GM12878 (cell line): Measurements from ENCODE around the gene IFI27L2. TPM values are rescaled to one million over a fixed set of nuclear protein-coding genes. Genes with fewer than 3 reads are reported as not detected.

Experiments used
- ATAC-seq: fragments of 200-7000 bp; cut with Tn5 transposase; 3 replicates; pipeline ENCODE4 v1.9.1; 2020; ENCODE audit warnings: mild to moderate bottlenecking, moderate library complexity
- BruUV-seq: library from RNA; stranded (reverse); fragments of 400-500 nt; replicated peaks from 2 replicates; lab custom pipeline; 2021; lab: Mats Ljungman, UMichigan
- CTCF ChIA-PET: fragments of 300-600 bp; sonication (Branson Sonifier 250); formaldehyde crosslinking; extraction: SDS; loops from one replicate; lab custom pipeline; 2021; ENCODE audit warnings: inconsistent platforms; lab: Yijun Ruan, JAX
- POLR2A ChIA-PET: fragments of 350-600 bp; formaldehyde crosslinking; extraction: SDS; loops from one replicate; lab custom pipeline; 2021; ENCODE audit warnings: inconsistent platforms; lab: Charles Lee
- RAD21 ChIA-PET: fragments of 300-600 bp; sonication (Branson Sonifier 250); formaldehyde crosslinking; loops from one replicate; lab custom pipeline; 2023; ENCODE audit warnings: antibody characterized with exemption; ENCODE audit not compliant: unreplicated experiment; lab: Charles Lee
- SMC1A ChIA-PET: fragments of 300-600 bp; sonication (Branson Sonifier 250); formaldehyde crosslinking; loops from one replicate; lab custom pipeline; 2023; ENCODE audit not compliant: unreplicated experiment, uncharacterized antibody; lab: Charles Lee
- DNase-seq: peaks from one replicate; pipeline ENCODE4 v3.0.0-alpha.2; 2011; ENCODE audit warnings: low read depth, low spot score
- FAIRE-seq: peaks from 3 replicates; lab custom pipeline; 2011; peaks lifted over from hg19 to GRCh38; lab: Jason Lieb, UNC
- H2AFZ ChIP-seq: 2 replicates; pipeline ENCODE4 v1.6.0; 2011; ENCODE audit warnings: low read depth, low read length, control low read depth; ENCODE audit not compliant: control insufficient read depth
- H3K27ac ChIP-seq: 2 replicates; pipeline ENCODE4 v1.5.1; 2011; ENCODE audit warnings: control low read depth; ENCODE audit not compliant: control insufficient read depth, insufficient read depth
- H3K27me3 ChIP-seq, 2 experiments: replicated peaks in 1 of 2; 2 replicates each; pipeline versions ENCODE4 v1.6.0 to v1.6.1; 2011; ENCODE audit warnings: low read length in 1 of 2; ENCODE audit not compliant: control insufficient read depth in 2 of 2, insufficient read depth in 2 of 2
- H3K36me3 ChIP-seq, 2 experiments: 2 replicates each; pipeline ENCODE4 v1.5.1; 2011; ENCODE audit warnings: low read length in 1 of 2; ENCODE audit not compliant: control insufficient read depth in 2 of 2, insufficient read depth in 2 of 2
- H3K4me1 ChIP-seq: 2 replicates; pipeline ENCODE4 v1.6.1; 2011; ENCODE audit warnings: mild to moderate bottlenecking, low read length, moderate library complexity, mixed read lengths; ENCODE audit not compliant: control insufficient read depth, insufficient read depth
- H3K4me2 ChIP-seq: 2 replicates; pipeline ENCODE4 v1.6.0; 2011; ENCODE audit warnings: control low read depth; ENCODE audit not compliant: control insufficient read depth, insufficient read depth
- H3K4me3 ChIP-seq: fragments of 200-600 bp; sonication (generic); 2 replicates; pipeline ENCODE4 v1.5.1; 2016
- H3K79me2 ChIP-seq: 2 replicates; pipeline ENCODE4 v1.6.0; 2011; ENCODE audit warnings: low read length; ENCODE audit not compliant: control insufficient read depth, insufficient read depth
- H3K9ac ChIP-seq: 2 replicates; pipeline ENCODE4 v1.8.0; 2011; ENCODE audit warnings: low read length, control low read depth, mixed read lengths; ENCODE audit not compliant: control insufficient read depth, insufficient read depth
- H3K9me3 ChIP-seq: replicated peaks from 3 replicates; pipeline ENCODE4 v1.5.1; 2011; ENCODE audit warnings: mild to moderate bottlenecking, low read length; ENCODE audit not compliant: control insufficient read depth, insufficient read depth
- H4K20me1 ChIP-seq: 2 replicates; pipeline ENCODE4 v1.6.0; 2011; ENCODE audit not compliant: control insufficient read depth, insufficient read depth
- BMI1 ChIP-seq: fragments of 450-650 bp; IDR thresholded peaks from 2 replicates; pipeline ENCODE4 v1.6.1; 2016; ENCODE audit warnings: mild to moderate bottlenecking, moderate library complexity, borderline replicate concordance
- SKIL ChIP-seq: fragments of 450-650 bp; IDR thresholded peaks from 2 replicates; pipeline ENCODE4 v1.6.1; 2017; ENCODE audit warnings: mild to moderate bottlenecking, low read depth, inconsistent platforms; ENCODE audit not compliant: poor library complexity, severe bottlenecking
- WGBS: methylation state at CpG from one replicate; pipeline ENCODE4 v1.1.6; 2016; ENCODE audit warnings: low lambda C conversion rate; ENCODE audit not compliant: insufficient replicate concordance, insufficient coverage; ENCODE audit errors: missing lambda C conversion rate; 5-methylcytosine and 5-hydroxymethylcytosine counted together
- in situ Hi-C: fragments of 300-500 bp; cut with MboI; formaldehyde crosslinking; loops from 9 replicates; pipeline ENCODE4 v1.14.3; 2018; ENCODE audit warnings: mixed read lengths
- intact Hi-C: fragments of 100-400 bp; cut with micrococcal nuclease; formaldehyde crosslinking; loops from one replicate; pipeline ENCODE4 v1.14.2; 2022; ENCODE audit not compliant: unreplicated experiment
- polyA plus RNA-seq, 11 experiments: library from polyadenylated mRNA; depleted of rRNA in 4 of 11; unstranded in 6 of 11; stranded (reverse) in 5 of 11; fragments of >200 nt; fragmentation: Nextera tagmentation in 4 of 11; fragmentation: Illumina TruSeq in 1 of 11; extraction: Ambion mirVana in 4 of 11; extraction: Trizol in 1 of 11; gene quantifications; 1 replicate in 1 of 11; 2 replicates in 10 of 11; pipeline versions ENCODE4 v1.2.1 to v1.2.3, GENCODE V29; 2011 to 2016; ENCODE audit warnings: inconsistent platforms in 2 of 11, missing spikeins in 2 of 11, low read depth in 1 of 11
- total RNA-seq, 4 experiments: library from RNA; depleted of rRNA in 3 of 4; stranded (reverse); fragments of >200 nt in 3 of 4; fragmentation: Illumina TruSeq in 1 of 4; extraction: Trizol in 1 of 4; gene quantifications; 2 replicates each; pipeline versions ENCODE4 v1.2.1 to v1.2.3, GENCODE V29; 2013 to 2021

Gene IFI27L2
- total and polyA plus RNA-seq, 10 of the 15 experiments (the other 5 are each of a cell fraction or from before 2014, with no cell fraction given), result 26.6 to 134 (median 60.3) TPM

DNA sequence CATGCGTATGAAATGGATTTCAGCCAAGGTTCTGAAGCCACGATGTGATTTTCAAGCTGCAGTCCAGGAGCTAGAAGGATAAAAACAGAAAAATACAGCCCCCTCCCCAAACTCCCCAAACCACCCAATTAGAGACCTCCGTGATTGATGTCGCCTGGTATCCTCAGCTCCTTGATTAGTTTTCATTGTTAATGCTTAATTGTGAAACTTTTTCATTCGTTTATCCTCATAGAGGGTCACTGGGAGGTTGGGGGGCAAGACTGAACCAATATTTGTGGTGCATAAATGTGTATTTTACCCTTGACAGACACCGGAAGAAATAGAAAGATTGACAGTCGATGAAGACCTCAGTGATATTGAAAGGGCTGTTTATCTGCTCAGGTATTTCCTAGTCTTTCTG lies 46.3 kb upstream of the IFI27L2 start:
- FAIRE-seq, result no peak
- no peaks in the 10 kb centered on the region for H3K79me2 ChIP-seq
- DNase-seq, result no peak
- no peak for ATAC-seq
- intact Hi-C loops, result no loop called here
- H3K4me3 ChIP-seq, result no peak overlapping the region
- no peak overlapping the region for H2AFZ ChIP-seq
- H3K9me3 ChIP-seq, result no peaks in the 10 kb centered on the region; the same call in 2 of the 3 replicates
- ChIA-PET SMC1A (interaction anchor here (0.7 to 0.9 kb wide), 2 partner anchors 39 to 42 kb away, joined by 3 to 4 read pairs; no protein-coding TSS in a partner anchor), CTCF (no interaction called here), RAD21 (no interaction called here), POLR2A (no interaction called here)
- H3K27me3 ChIP-seq, result peaks cover 0 to 25% of the 10 kb centered on the region in 2 experiments; a peak in 2 of 4 replicates
- no peak overlapping the region for H3K4me2 ChIP-seq
- 0 out of 2 replicates have a peak, but pooled peaks have one; percentile 24 for TF ChIP-seq BMI1
- TF ChIP-seq SKIL, result no peak
- in situ Hi-C loops, result no loop called here
- H4K20me1 ChIP-seq, result no peaks in the 10 kb centered on the region
- no peaks in the 10 kb centered on the region; the same call in 1 of the 2 replicates for H3K4me1 ChIP-seq
- WGBS, result 13% methylated on average over 7 of the region's 7 CpGs
- no peak overlapping the region for H3K9ac ChIP-seq
- no peak overlapping the region for H3K27ac ChIP-seq
- no peaks in the 10 kb centered on the region for H3K36me3 ChIP-seq
- BruUV-seq, result no TSS peak
